PFSK-1 (cell line): ENCODE measurements around the gene AIF1L.

Experiments
- POLR2AphosphoS5 ChIP-seq: IDR thresholded peaks from 2 replicates; pipeline ENCODE4 v1.6.1; 2012; ENCODE audit warnings: low read depth, mild to moderate bottlenecking, control low read depth, low read length, moderate library complexity
- SIN3A ChIP-seq: IDR thresholded peaks from 2 replicates; pipeline ENCODE4 v1.6.1; 2012; ENCODE audit warnings: mild to moderate bottlenecking, low read length, moderate library complexity, borderline replicate concordance; ENCODE audit not compliant: insufficient read depth
- TAF1 ChIP-seq: IDR thresholded peaks from 2 replicates; pipeline ENCODE4 v1.6.1; 2012; ENCODE audit warnings: low read length, control low read depth, borderline replicate concordance; ENCODE audit not compliant: insufficient read depth
- TF ChIP-seq, protein P1 (sequence below), 2 experiments: IDR thresholded peaks; 2 replicates each; pipeline versions ENCODE4 v1.6.1 to v1.8.0; 2011 to 2012; ENCODE audit warnings: low read depth in 2 of 2, low read length in 2 of 2, control low read depth in 1 of 2, inconsistent platforms in 1 of 2, mild to moderate bottlenecking in 1 of 2, moderate library complexity in 1 of 2; ENCODE audit not compliant: insufficient read depth in 1 of 2

DNA sequence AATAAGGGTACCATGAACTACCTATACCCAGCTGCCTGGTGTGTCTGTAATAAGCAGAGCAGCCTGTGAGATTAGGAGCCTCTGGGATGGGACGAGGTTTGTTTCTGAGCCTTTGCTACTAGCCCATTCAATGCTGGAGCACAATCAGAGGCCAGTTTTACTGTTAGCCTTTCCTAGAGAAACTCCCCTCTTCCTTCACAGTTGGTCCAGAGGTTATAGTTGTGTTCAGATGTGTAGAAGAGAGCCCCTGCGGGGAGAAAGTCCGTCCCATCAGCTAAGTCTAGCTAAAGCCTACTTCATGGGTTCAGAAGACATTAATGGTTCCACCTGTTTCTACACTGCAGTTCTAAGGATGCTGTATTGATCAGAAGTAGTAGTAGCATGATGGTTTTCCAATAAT lies 45.8 kb downstream of the AIF1L start:
- TF ChIP-seq SIN3A (no peak), TAF1 (no peak), POLR2AphosphoS5 (no peak)
- TF ChIP-seq, protein P1, sequence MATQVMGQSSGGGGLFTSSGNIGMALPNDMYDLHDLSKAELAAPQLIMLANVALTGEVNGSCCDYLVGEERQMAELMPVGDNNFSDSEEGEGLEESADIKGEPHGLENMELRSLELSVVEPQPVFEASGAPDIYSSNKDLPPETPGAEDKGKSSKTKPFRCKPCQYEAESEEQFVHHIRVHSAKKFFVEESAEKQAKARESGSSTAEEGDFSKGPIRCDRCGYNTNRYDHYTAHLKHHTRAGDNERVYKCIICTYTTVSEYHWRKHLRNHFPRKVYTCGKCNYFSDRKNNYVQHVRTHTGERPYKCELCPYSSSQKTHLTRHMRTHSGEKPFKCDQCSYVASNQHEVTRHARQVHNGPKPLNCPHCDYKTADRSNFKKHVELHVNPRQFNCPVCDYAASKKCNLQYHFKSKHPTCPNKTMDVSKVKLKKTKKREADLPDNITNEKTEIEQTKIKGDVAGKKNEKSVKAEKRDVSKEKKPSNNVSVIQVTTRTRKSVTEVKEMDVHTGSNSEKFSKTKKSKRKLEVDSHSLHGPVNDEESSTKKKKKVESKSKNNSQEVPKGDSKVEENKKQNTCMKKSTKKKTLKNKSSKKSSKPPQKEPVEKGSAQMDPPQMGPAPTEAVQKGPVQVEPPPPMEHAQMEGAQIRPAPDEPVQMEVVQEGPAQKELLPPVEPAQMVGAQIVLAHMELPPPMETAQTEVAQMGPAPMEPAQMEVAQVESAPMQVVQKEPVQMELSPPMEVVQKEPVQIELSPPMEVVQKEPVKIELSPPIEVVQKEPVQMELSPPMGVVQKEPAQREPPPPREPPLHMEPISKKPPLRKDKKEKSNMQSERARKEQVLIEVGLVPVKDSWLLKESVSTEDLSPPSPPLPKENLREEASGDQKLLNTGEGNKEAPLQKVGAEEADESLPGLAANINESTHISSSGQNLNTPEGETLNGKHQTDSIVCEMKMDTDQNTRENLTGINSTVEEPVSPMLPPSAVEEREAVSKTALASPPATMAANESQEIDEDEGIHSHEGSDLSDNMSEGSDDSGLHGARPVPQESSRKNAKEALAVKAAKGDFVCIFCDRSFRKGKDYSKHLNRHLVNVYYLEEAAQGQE (IDR thresholded peaks at IDR 0.05; ENCODE audit: insufficient read depth in 1 of 2, low read depth in 2 of 2, low read length in 2 of 2) = no peak
